ENCODE data around the gene CTF1.
A peak's percentile ranks its signal among the peaks of the same experiment; 100 is the strongest.

The CTF1 gene

GRCh38 chr16:30910427-30911029 is 14.1 kb downstream of the CTF1 start:
- DNase-seq (ENCODE audit: low spot score) = no peak

- no peak for DNase-seq (ENCODE audit: low spot score)
These were observed 16.5 kb downstream of the CTF1 start for GRCh38 chr16:30912794-30913412.

- DNase-seq (ENCODE audit: low spot score) = no peak
These were observed 18.4 kb downstream of the CTF1 start for GRCh38 chr16:30914830-30915229.

- no peak for DNase-seq (ENCODE audit: low spot score)
These were observed 22.2 kb downstream of the CTF1 start for GRCh38 chr16:30918614-30919013.

- DNase-seq (ENCODE audit: low spot score) = no peak
These were observed 24.5 kb downstream of the CTF1 start for GRCh38 chr16:30920891-30921290.

- DNase-seq (ENCODE audit: low spot score) = no peak
These were observed 25.0 kb downstream of the CTF1 start for GRCh38 chr16:30921459-30921747.

- peak; percentile 82 for DNase-seq (ENCODE audit: low spot score)
These were observed 25.5 kb downstream of the CTF1 start for GRCh38 chr16:30921748-30922419.

- peak; percentile 100 for DNase-seq (ENCODE audit: low spot score)
These were observed 26.1 kb downstream of the CTF1 start for GRCh38 chr16:30922420-30922959.

- DNase-seq (ENCODE audit: low spot score) = peak; percentile 100
These were observed 26.6 kb downstream of the CTF1 start for GRCh38 chr16:30922960-30923535.

GRCh38 chr16:30923554-30924075 is 27.2 kb downstream of the CTF1 start, which contains the start of gene FBXL19:
FBXL19 (plus strand) TSS chr16:30923572; CDS start chr16:30925755, 2,183 bp downstream.
- DNase-seq (ENCODE audit: low spot score) = no peak

- no peak for DNase-seq (ENCODE audit: low spot score)
These were observed 27.9 kb downstream of the CTF1 start for GRCh38 chr16:30924076-30924912.

GRCh38 chr16:30924913-30925631 is 28.7 kb downstream of the CTF1 start:
- no peak for DNase-seq (ENCODE audit: low spot score)

- DNase-seq (ENCODE audit: low spot score) = no peak
These were observed 29.2 kb downstream of the CTF1 start for GRCh38 chr16:30925632-30925987.

- no peak for DNase-seq (ENCODE audit: low spot score)
These were observed 29.8 kb downstream of the CTF1 start for GRCh38 chr16:30925995-30926811.

GRCh38 chr16:30926937-30927788 is 30.7 kb downstream of the CTF1 start:
- no peak for DNase-seq (ENCODE audit: low spot score)

- DNase-seq (ENCODE audit: low spot score) = peak; percentile 88
These were observed 31.5 kb downstream of the CTF1 start for GRCh38 chr16:30927789-30928378.

GRCh38 chr16:30928390-30928789 is 32.0 kb downstream of the CTF1 start:
- DNase-seq (ENCODE audit: low spot score) = no peak

- DNase-seq (ENCODE audit: low spot score) = no peak
These were observed 32.8 kb downstream of the CTF1 start for GRCh38 chr16:30929167-30929566.

- DNase-seq (ENCODE audit: low spot score) = no peak
These were observed 33.8 kb downstream of the CTF1 start for GRCh38 chr16:30930160-30930571.

All from putamen (tissue), 1 donor.